Breast epithelium (tissue), 3 donors: ENCODE results near the gene WNK2.

Experiments
- POLR2A ChIP-seq: fragments of 450-650 bp; IDR thresholded peaks from one replicate; pipeline ENCODE4 v1.6.1; 2016; ENCODE audit warnings: antibody characterized with exemption, mild to moderate bottlenecking, moderate library complexity
- POLR2AphosphoS5 ChIP-seq, 3 donors: sonication (generic); formaldehyde crosslinking; IDR thresholded peaks; one replicate each; pipeline ENCODE4 v1.6.1; 2017; ENCODE audit warnings: antibody characterized with exemption in 3 of 3
- TF ChIP-seq, protein P1 (sequence below), 3 donors: fragments of 450-650 bp; IDR thresholded peaks; one replicate each; pipeline ENCODE4 v1.5.1; 2016 to 2017; ENCODE audit warnings: antibody characterized with exemption in 3 of 3, mild to moderate bottlenecking in 3 of 3, moderate library complexity in 3 of 3

DNA sequence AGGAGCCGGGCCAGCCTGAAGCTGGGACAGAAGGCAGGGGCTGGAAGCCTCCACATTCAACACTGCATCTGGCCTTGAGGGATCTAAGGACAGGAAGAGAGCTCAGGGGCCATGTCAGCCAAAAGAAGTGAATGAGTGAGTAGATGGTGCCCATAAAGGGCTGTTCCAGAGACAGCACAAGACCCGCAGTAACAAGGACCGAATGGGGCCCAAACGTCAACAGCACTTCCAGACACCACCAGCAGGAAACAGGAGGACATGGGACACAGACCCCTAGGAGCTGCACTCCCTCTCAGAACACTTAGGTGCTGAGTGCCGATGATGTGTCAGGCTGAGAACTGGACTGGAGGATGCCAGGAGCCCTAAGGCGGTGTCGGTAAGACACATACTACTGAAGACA, 152.8 kb downstream of the WNK2 start:
- TF ChIP-seq, protein P1, sequence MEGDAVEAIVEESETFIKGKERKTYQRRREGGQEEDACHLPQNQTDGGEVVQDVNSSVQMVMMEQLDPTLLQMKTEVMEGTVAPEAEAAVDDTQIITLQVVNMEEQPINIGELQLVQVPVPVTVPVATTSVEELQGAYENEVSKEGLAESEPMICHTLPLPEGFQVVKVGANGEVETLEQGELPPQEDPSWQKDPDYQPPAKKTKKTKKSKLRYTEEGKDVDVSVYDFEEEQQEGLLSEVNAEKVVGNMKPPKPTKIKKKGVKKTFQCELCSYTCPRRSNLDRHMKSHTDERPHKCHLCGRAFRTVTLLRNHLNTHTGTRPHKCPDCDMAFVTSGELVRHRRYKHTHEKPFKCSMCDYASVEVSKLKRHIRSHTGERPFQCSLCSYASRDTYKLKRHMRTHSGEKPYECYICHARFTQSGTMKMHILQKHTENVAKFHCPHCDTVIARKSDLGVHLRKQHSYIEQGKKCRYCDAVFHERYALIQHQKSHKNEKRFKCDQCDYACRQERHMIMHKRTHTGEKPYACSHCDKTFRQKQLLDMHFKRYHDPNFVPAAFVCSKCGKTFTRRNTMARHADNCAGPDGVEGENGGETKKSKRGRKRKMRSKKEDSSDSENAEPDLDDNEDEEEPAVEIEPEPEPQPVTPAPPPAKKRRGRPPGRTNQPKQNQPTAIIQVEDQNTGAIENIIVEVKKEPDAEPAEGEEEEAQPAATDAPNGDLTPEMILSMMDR (IDR thresholded peaks at IDR 0.05) = no peak
- TF ChIP-seq POLR2A (no peak), POLR2AphosphoS5 (IDR thresholded peaks at IDR 0.05) (no peak)
